Uterus (tissue), 4 donors: ENCODE results near the gene TIGD1. TPM values are rescaled to one million over a fixed set of nuclear protein-coding genes. Genes with fewer than 3 reads are reported as not detected.

Experiments used
- DNase-seq, 2 donors: peaks; one replicate each; pipeline ENCODE4 v3.0.0-alpha.2; 2019 to 2020
- H3K27ac ChIP-seq, 2 donors: fragments of 200-600 bp; sonication (generic); 1 replicate in 1 of 2; 2 replicates in 1 of 2; pipeline ENCODE4 v1.5.1; 2016 to 2018
- H3K27me3 ChIP-seq, 2 donors: fragments of 200-600 bp; sonication (generic); one replicate each; pipeline ENCODE4 v1.5.1; 2018 to 2019; ENCODE audit warnings: control low read depth in 1 of 2
- H3K36me3 ChIP-seq, 2 donors: fragments of 200-600 bp; sonication (generic); one replicate each; pipeline ENCODE4 v1.5.1; 2019; ENCODE audit warnings: control low read depth in 1 of 2
- H3K4me1 ChIP-seq, 2 donors: fragments of 200-600 bp; sonication (generic); one replicate each; pipeline ENCODE4 v1.5.1; 2018 to 2019; ENCODE audit warnings: control low read depth in 1 of 2
- H3K4me3 ChIP-seq, 2 donors: fragments of 200-600 bp; sonication (generic); 1 replicate in 1 of 2; 2 replicates in 1 of 2; pipeline ENCODE4 v1.5.1; 2018 to 2019; ENCODE audit warnings: mild to moderate bottlenecking in 1 of 2
- H3K9me3 ChIP-seq, 2 donors: fragments of 200-600 bp; sonication (generic); one replicate each; pipeline ENCODE4 v1.5.1; 2019; ENCODE audit warnings: control low read depth in 1 of 2
- POLR2A ChIP-seq, 2 donors: fragments of 450-650 bp; IDR thresholded peaks; one replicate each; pipeline ENCODE4 v1.6.1; 2016; ENCODE audit warnings: antibody characterized with exemption in 2 of 2, mild to moderate bottlenecking in 1 of 2, moderate library complexity in 1 of 2
- intact Hi-C: fragments of 100-400 bp; cut with DNase I; formaldehyde crosslinking; loops from one replicate; pipeline ENCODE4 v1.15.1; 2023; ENCODE audit warnings: low total_unique reads
- total RNA-seq, 4 donors: library from RNA; depleted of rRNA in 3 of 4; stranded (reverse); fragments of >200 nt in 3 of 4; gene quantifications; one replicate each; pipeline versions ENCODE4 v1.1.0 to v1.2.4, GENCODE V29; 2014 to 2023
- TF ChIP-seq, protein P1 (sequence below), 4 experiments: fragments of 200-600 bp in 2 of 4; fragments of 450-650 bp in 2 of 4; sonication (generic) in 2 of 4; IDR thresholded peaks; one replicate each; pipeline ENCODE4 v1.5.1; 2016 to 2019; ENCODE audit warnings: antibody characterized with exemption in 4 of 4, mild to moderate bottlenecking in 2 of 4, moderate library complexity in 1 of 4
- donor health status: DM: yes; HTN: yes; CAD: no.

The TIGD1 gene
- total RNA-seq, 4 donors from 2014 or later, result 4.6 to 8.5 (median 5.0) TPM

DNA sequence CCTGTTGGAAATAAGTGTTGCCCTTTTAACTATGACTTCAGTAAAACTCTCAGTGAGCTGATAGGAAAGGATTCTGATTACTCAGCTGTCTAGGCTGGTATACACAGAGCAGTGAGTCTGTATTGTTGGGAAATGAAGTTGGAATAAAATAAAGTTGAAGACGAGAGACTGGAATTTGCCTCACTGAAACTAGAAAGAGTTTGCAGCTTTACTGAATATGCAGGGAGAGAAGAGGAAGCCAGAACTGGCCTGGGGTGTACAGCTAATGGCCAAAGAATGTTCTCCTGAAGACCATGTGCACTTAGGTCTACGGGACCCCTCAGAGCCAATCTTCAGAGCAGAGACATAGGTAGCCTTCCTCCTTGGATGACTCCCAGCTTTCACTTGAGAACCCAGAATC, 26.6 kb upstream of the TIGD1 start:
- intact Hi-C loops, result no loop called here
- H3K36me3 ChIP-seq, result no peaks in the 10 kb centered on the region
- no peaks in the 10 kb centered on the region for H3K9me3 ChIP-seq
- no peak for DNase-seq
- no peak for TF ChIP-seq POLR2A (IDR thresholded peaks at IDR 0.05)
- TF ChIP-seq, protein P1, sequence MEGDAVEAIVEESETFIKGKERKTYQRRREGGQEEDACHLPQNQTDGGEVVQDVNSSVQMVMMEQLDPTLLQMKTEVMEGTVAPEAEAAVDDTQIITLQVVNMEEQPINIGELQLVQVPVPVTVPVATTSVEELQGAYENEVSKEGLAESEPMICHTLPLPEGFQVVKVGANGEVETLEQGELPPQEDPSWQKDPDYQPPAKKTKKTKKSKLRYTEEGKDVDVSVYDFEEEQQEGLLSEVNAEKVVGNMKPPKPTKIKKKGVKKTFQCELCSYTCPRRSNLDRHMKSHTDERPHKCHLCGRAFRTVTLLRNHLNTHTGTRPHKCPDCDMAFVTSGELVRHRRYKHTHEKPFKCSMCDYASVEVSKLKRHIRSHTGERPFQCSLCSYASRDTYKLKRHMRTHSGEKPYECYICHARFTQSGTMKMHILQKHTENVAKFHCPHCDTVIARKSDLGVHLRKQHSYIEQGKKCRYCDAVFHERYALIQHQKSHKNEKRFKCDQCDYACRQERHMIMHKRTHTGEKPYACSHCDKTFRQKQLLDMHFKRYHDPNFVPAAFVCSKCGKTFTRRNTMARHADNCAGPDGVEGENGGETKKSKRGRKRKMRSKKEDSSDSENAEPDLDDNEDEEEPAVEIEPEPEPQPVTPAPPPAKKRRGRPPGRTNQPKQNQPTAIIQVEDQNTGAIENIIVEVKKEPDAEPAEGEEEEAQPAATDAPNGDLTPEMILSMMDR (IDR thresholded peaks at IDR 0.05), result no peak
- H3K4me1 ChIP-seq, result no peaks in the 10 kb centered on the region
- H3K27ac ChIP-seq, result no peak overlapping the region
- H3K4me3 ChIP-seq, result no peak overlapping the region
- no peaks in the 10 kb centered on the region for H3K27me3 ChIP-seq

- Histone ChIP-seq H3K4me1 (no peaks in the 10 kb centered on the region), H3K27me3 (no peaks in the 10 kb centered on the region), H3K36me3 (no peaks in the 10 kb centered on the region), H3K27ac (no peak overlapping the region), H3K4me3 (no peak overlapping the region), H3K9me3 (no peaks in the 10 kb centered on the region)
- no peak for DNase-seq
- no peak for TF ChIP-seq POLR2A (IDR thresholded peaks at IDR 0.05)
- TF ChIP-seq, protein P1 (IDR thresholded peaks at IDR 0.05), result no peak
- intact Hi-C loops, result no loop called here
Observed at GRCh38 chr2:232575404-232575746, 25.0 kb upstream of the TIGD1 start.

DNA sequence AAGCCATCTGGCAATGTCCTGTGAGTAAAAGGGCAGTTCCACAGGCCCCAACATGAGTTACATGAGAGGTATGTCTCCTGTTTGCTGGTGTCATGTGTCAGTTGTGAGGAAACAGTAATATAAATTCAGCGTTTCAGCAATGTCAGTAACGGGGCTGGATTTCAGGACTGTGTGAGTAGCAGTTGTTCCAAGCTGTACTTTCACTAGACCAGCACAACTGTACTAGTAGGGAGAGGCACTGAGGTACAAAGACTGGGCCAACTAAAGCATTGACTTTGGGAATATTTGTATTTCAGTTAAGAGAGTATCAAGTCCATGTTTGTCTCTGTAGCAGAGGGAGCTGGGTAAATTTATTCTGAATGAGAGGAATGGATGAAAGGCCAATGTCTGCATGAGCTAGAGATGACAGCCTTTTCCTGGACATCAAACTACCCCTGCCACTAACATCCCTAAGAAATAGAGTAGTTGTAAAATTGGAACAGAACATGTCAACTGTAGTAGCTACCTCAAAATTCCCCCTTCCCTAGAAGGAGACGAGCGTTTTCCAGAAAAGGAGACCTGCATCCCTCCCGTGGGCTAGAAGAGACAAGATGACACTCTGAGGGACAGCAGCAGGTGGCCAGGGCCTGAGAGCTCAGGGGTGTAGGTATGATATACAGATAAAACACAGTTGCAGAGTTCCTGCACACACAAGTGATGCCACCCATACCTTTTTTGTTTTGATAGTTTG, 24.5 kb upstream of the TIGD1 start:
- TF ChIP-seq, protein P1 (IDR thresholded peaks at IDR 0.05), result no peak
- no peak for TF ChIP-seq POLR2A (IDR thresholded peaks at IDR 0.05)
- intact Hi-C loops, result no loop called here
- Histone ChIP-seq H3K36me3 (no peaks in the 10 kb centered on the region), H3K27me3 (no peaks in the 10 kb centered on the region), H3K4me1 (no peaks in the 10 kb centered on the region), H3K4me3 (no peak overlapping the region), H3K9me3 (no peaks in the 10 kb centered on the region), H3K27ac (no peak overlapping the region)
- no peak for DNase-seq

GRCh38 chr2:232573771-232574435, 23.5 kb upstream of the TIGD1 start:
- no peak overlapping the region for H3K4me3 ChIP-seq
- intact Hi-C loops, result no loop called here
- H3K27me3 ChIP-seq, result no peaks in the 10 kb centered on the region
- DNase-seq, result no peak
- no peaks in the 10 kb centered on the region for H3K36me3 ChIP-seq
- no peak overlapping the region for H3K27ac ChIP-seq
- TF ChIP-seq, protein P1 (IDR thresholded peaks at IDR 0.05), result no peak
- no peak for TF ChIP-seq POLR2A (IDR thresholded peaks at IDR 0.05)
- H3K4me1 ChIP-seq, result no peaks in the 10 kb centered on the region
- H3K9me3 ChIP-seq, result no peaks in the 10 kb centered on the region

DNA sequence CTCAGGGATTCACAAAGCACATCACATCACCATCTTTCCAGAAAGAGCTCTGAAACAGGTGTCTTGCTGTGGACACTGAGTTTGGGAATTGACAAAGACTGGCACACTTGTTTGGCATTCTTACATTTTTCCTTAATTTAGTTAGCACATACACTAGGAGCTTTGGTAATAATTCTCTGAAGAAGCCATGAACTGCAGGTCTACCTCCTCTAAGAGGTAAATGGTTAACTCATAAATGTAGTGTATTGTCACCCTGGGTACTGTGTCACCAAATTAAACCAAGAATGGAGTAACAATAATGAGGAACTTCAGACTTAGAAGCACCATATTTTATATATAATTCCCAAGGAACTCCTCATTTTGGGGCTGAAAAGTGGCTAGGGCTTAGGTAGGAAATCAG, 22.7 kb upstream of the TIGD1 start:
- no peak overlapping the region for H3K27ac ChIP-seq
- no peak overlapping the region for H3K4me3 ChIP-seq
- H3K27me3 ChIP-seq, result no peaks in the 10 kb centered on the region
- no peaks in the 10 kb centered on the region for H3K4me1 ChIP-seq
- no peaks in the 10 kb centered on the region for H3K36me3 ChIP-seq
- no peak for DNase-seq
- no peaks in the 10 kb centered on the region for H3K9me3 ChIP-seq
- TF ChIP-seq, protein P1 (IDR thresholded peaks at IDR 0.05), result no peak
- TF ChIP-seq POLR2A (IDR thresholded peaks at IDR 0.05), result no peak
- intact Hi-C loops, result no loop called here
